SU-DHL-6 (cell line): ENCODE measurements around the gene POLK.

Source experiments
- H2AFZ ChIP-seq: fragments of 200-600 bp; sonication (generic); 2 replicates; pipeline ENCODE4 v1.6.1; 2014; ENCODE audit warnings: low read depth, mild to moderate bottlenecking, moderate library complexity, mixed read lengths, antibody characterized with exemption, low read length; ENCODE audit not compliant: severe bottlenecking
- H3F3A ChIP-seq: fragments of 200-600 bp; shearing (Covaris generic); 2 replicates; pipeline ENCODE4 v1.6.0; 2016; ENCODE audit warnings: antibody characterized with exemption, mild to moderate bottlenecking; ENCODE audit not compliant: insufficient read depth
- H3K27ac ChIP-seq: fragments of 200-600 bp; sonication (generic); 2 replicates; pipeline ENCODE4 v1.5.1; 2016; ENCODE audit warnings: low read depth, mild to moderate bottlenecking, low read length, moderate library complexity, mixed read lengths
- H3K27me3 ChIP-seq: fragments of 200-600 bp; sonication (generic), shearing (Covaris generic); 2 replicates; pipeline ENCODE4 v1.6.0; 2014; ENCODE audit warnings: mild to moderate bottlenecking, low read length
- H3K36me3 ChIP-seq: fragments of 200-600 bp; sonication (generic); 2 replicates; pipeline ENCODE4 v1.6.1; 2014; ENCODE audit warnings: mild to moderate bottlenecking, low read length, mixed read lengths
- H3K4me2 ChIP-seq: fragments of 300-600, 200-600 bp; shearing (Covaris generic), sonication (generic); 2 replicates; pipeline ENCODE4 v1.6.0; 2014; ENCODE audit warnings: low read length, low read depth, mild to moderate bottlenecking; ENCODE audit not compliant: poor library complexity, severe bottlenecking
- H3K4me3 ChIP-seq: fragments of 200-600 bp; sonication (generic); 2 replicates; pipeline ENCODE4 v1.5.1; 2014; ENCODE audit warnings: antibody characterized with exemption, low read length, mild to moderate bottlenecking, mixed read lengths; ENCODE audit not compliant: insufficient read depth, poor library complexity, severe bottlenecking
- H3K79me2 ChIP-seq: fragments of 200-600 bp; sonication (generic); 2 replicates; pipeline ENCODE4 v1.6.1; 2014; ENCODE audit warnings: mild to moderate bottlenecking, low read length, moderate library complexity; ENCODE audit not compliant: insufficient read depth
- H3K9ac ChIP-seq: fragments of 200-600 bp; sonication (generic); 2 replicates; pipeline ENCODE4 v1.7.0; 2014; ENCODE audit warnings: mild to moderate bottlenecking, low read length
- H3K9me2 ChIP-seq: fragments of 200-600 bp; sonication (generic); replicated peaks from 2 replicates; pipeline ENCODE4 v1.6.1; 2014; ENCODE audit warnings: low read length; ENCODE audit not compliant: insufficient read depth
- H3K9me3 ChIP-seq: fragments of 200-600 bp; sonication (generic); 2 replicates; pipeline ENCODE4 v1.6.1; 2014; ENCODE audit warnings: low read length, mixed read lengths; ENCODE audit not compliant: insufficient read depth
- H4K20me1 ChIP-seq: fragments of 200-600 bp; sonication (generic); 2 replicates; pipeline ENCODE4 v1.6.1; 2014; ENCODE audit warnings: low read depth, mild to moderate bottlenecking, antibody characterized with exemption, low read length, moderate library complexity, mixed read lengths
- EZH2phosphoT487 ChIP-seq: fragments of 200-600 bp; sonication (generic), shearing (Covaris generic); conservative IDR thresholded peaks from 2 replicates; pipeline ENCODE4 v1.6.1; 2018; ENCODE audit warnings: mild to moderate bottlenecking, antibody characterized with exemption, low read length, moderate library complexity, mixed read lengths
- TF ChIP-seq, protein P1 (sequence below): fragments of 200-600 bp; sonication (generic); IDR thresholded peaks from one replicate; pipeline ENCODE4 v1.5.1; 2017; ENCODE audit warnings: antibody characterized with exemption, mild to moderate bottlenecking, low read length, moderate library complexity; ENCODE audit not compliant: insufficient read depth, poor library complexity, severe bottlenecking

Gene POLK

GRCh38 chr5:75632321-75632720, 120.6 kb downstream of the POLK start:
- H3F3A ChIP-seq: no peaks in the 10 kb centered on the region
- H3K9me3 ChIP-seq: no peaks in the 10 kb centered on the region
- H2AFZ ChIP-seq: no peak overlapping the region
- no peak overlapping the region for H3K27ac ChIP-seq
- H3K4me3 ChIP-seq: no peak overlapping the region
- H3K9me2 ChIP-seq: no peaks in the 10 kb centered on the region
- no peaks in the 10 kb centered on the region for H3K27me3 ChIP-seq
- H3K79me2 ChIP-seq: no peaks in the 10 kb centered on the region
- H4K20me1 ChIP-seq: no peaks in the 10 kb centered on the region
- no peaks in the 10 kb centered on the region for H3K36me3 ChIP-seq
- H3K4me2 ChIP-seq: no peak overlapping the region
- no peak overlapping the region for H3K9ac ChIP-seq
- TF ChIP-seq, protein P1, sequence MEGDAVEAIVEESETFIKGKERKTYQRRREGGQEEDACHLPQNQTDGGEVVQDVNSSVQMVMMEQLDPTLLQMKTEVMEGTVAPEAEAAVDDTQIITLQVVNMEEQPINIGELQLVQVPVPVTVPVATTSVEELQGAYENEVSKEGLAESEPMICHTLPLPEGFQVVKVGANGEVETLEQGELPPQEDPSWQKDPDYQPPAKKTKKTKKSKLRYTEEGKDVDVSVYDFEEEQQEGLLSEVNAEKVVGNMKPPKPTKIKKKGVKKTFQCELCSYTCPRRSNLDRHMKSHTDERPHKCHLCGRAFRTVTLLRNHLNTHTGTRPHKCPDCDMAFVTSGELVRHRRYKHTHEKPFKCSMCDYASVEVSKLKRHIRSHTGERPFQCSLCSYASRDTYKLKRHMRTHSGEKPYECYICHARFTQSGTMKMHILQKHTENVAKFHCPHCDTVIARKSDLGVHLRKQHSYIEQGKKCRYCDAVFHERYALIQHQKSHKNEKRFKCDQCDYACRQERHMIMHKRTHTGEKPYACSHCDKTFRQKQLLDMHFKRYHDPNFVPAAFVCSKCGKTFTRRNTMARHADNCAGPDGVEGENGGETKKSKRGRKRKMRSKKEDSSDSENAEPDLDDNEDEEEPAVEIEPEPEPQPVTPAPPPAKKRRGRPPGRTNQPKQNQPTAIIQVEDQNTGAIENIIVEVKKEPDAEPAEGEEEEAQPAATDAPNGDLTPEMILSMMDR: no peak
- no peak for TF ChIP-seq EZH2phosphoT487

DNA sequence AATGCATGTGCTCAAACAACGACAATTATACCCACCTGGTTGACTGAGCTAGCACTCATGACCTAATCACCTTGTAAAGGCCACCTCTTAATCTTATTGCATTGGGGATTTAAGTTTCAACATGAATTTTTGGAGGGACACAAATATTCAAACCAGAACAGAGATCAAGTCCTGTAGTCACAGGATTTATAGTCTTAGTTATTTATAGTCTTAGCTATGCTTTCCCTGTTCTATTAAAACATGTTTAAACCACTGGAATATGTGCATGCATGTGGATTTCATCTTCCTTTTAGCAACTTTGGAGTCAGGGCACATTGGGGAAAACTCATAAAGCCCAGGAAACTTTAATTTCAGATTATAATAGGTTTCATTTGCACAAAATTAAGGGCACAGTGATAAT, 126.3 kb downstream of the POLK start:
- no peaks in the 10 kb centered on the region for H3K79me2 ChIP-seq
- H3K27ac ChIP-seq: no peak overlapping the region
- no peaks in the 10 kb centered on the region for H3K27me3 ChIP-seq
- H3K4me2 ChIP-seq: no peak overlapping the region
- no peaks in the 10 kb centered on the region for H3K36me3 ChIP-seq
- TF ChIP-seq, protein P1: no peak
- TF ChIP-seq EZH2phosphoT487: no peak
- no peaks in the 10 kb centered on the region for H3K9me3 ChIP-seq
- H3K9me2 ChIP-seq: no peaks in the 10 kb centered on the region
- H2AFZ ChIP-seq: no peak overlapping the region
- no peak overlapping the region for H3K9ac ChIP-seq
- no peaks in the 10 kb centered on the region for H3F3A ChIP-seq
- no peak overlapping the region for H3K4me3 ChIP-seq
- no peaks in the 10 kb centered on the region for H4K20me1 ChIP-seq

GRCh38 chr5:75639535-75640311, 128.0 kb downstream of the POLK start:
- H3K27ac ChIP-seq: no peak overlapping the region
- no peaks in the 10 kb centered on the region for H3F3A ChIP-seq

More at GRCh38 chr5:75639535-75640311, 128.0 kb downstream of the POLK start:
- H4K20me1 ChIP-seq: no peaks in the 10 kb centered on the region
- H3K4me2 ChIP-seq: no peak overlapping the region
- H3K9ac ChIP-seq: no peak overlapping the region
- no peaks in the 10 kb centered on the region for H3K9me2 ChIP-seq
- no peaks in the 10 kb centered on the region for H3K36me3 ChIP-seq
- H3K27me3 ChIP-seq: no peaks in the 10 kb centered on the region
- H3K9me3 ChIP-seq: no peaks in the 10 kb centered on the region
- H3K4me3 ChIP-seq: no peak overlapping the region
- TF ChIP-seq, protein P1: no peak
- TF ChIP-seq EZH2phosphoT487: no peak
- no peak overlapping the region for H2AFZ ChIP-seq
- no peaks in the 10 kb centered on the region for H3K79me2 ChIP-seq
